GM18502 (cell line): Measurements from ENCODE around the gene P4HA2.

Experiments used
- ATAC-seq: cut with Tn5 transposase; IDR thresholded peaks from one replicate; pipeline ENCODE4 v1.9.1; 2021; ENCODE audit warnings: mild to moderate bottlenecking; ENCODE audit not compliant: unreplicated experiment, poor library complexity

P4HA2 gene

GRCh38 chr5:132205385-132206125, 22.1 kb downstream of the P4HA2 start:
- no peak for ATAC-seq

GRCh38 chr5:132204371-132205135, 23.1 kb downstream of the P4HA2 start:
- no peak for ATAC-seq

GRCh38 chr5:132203916-132204315, 23.7 kb downstream of the P4HA2 start:
- ATAC-seq: no peak

- ATAC-seq: no peak
Measured at GRCh38 chr5:132203464-132203818, 24.2 kb downstream of the P4HA2 start.

GRCh38 chr5:132202711-132203463, 24.8 kb downstream of the P4HA2 start:
- ATAC-seq: no peak

GRCh38 chr5:132199116-132199680, 28.5 kb downstream of the P4HA2 start:
- ATAC-seq: no peak

GRCh38 chr5:132198571-132198970, 29.1 kb downstream of the P4HA2 start:
- no peak for ATAC-seq

GRCh38 chr5:132195727-132196126, 31.9 kb downstream of the P4HA2 start:
- ATAC-seq: no peak

- no peak for ATAC-seq
Measured at GRCh38 chr5:132193165-132193694, 34.4 kb downstream of the P4HA2 start.

- peak; percentile 87 for ATAC-seq
Measured at GRCh38 chr5:132190161-132190817, 37.4 kb downstream of the P4HA2 start.

- ATAC-seq: no peak
Measured at GRCh38 chr5:132184588-132184987, 43.1 kb downstream of the P4HA2 start.

- no peak for ATAC-seq
Measured at GRCh38 chr5:132183723-132184122, 43.9 kb downstream of the P4HA2 start.

GRCh38 chr5:132182359-132183040, 45.2 kb downstream of the P4HA2 start:
- no peak for ATAC-seq

- ATAC-seq: no peak
Measured at GRCh38 chr5:132181011-132181629, 46.5 kb downstream of the P4HA2 start.

- no peak for ATAC-seq
Measured at GRCh38 chr5:132180134-132180745, 47.4 kb downstream of the P4HA2 start.

GRCh38 chr5:132179405-132179804, 48.2 kb downstream of the P4HA2 start:
- ATAC-seq: no peak

GRCh38 chr5:132177691-132178149, 49.9 kb downstream of the P4HA2 start:
- ATAC-seq: no peak

GRCh38 chr5:132176987-132177386, 50.7 kb downstream of the P4HA2 start:
- ATAC-seq: peak; percentile 64
